Kidney capillary endothelial cell (primary cell): ENCODE results near the gene EMC7.
"Not testable (repeated sequence)": the region's sequence is repeated elsewhere in the genome, so short reads cannot be mapped to it uniquely, and the experiment has no call there.

Source experiments
- DNase-seq: peaks from one replicate; pipeline ENCODE4 v3.0.0-alpha.2; 2018; ENCODE audit warnings: low spot score

EMC7 gene

GRCh38 chr15:34101366-34102174 lies at the start of gene EMC7, which contains the start of gene PGBD4:
Gene EMC7, minus strand, starts transcription at chr15:34101862. Its CDS starts 23 bp downstream, at chr15:34101839.
Gene PGBD4, plus strand, starts transcription at chr15:34102083. Its CDS starts 449 bp downstream, at chr15:34102532.
- DNase-seq: peak; percentile 97

- DNase-seq: peak; percentile 58
Observed at GRCh38 chr15:34147371-34148140, 45.9 kb upstream of the EMC7 start.

- DNase-seq: no peak
Observed at GRCh38 chr15:34133511-34133910, 31.8 kb upstream of the EMC7 start.

GRCh38 chr15:34132881-34133280 lies 31.2 kb upstream of the EMC7 start:
- no peak for DNase-seq

- no peak for DNase-seq
Observed at GRCh38 chr15:34128898-34129297, 27.2 kb upstream of the EMC7 start.

- no peak for DNase-seq
Observed at GRCh38 chr15:34126522-34126921, 24.9 kb upstream of the EMC7 start.

- DNase-seq: no peak
Observed at GRCh38 chr15:34125945-34126344, 24.3 kb upstream of the EMC7 start.

- DNase-seq: no peak
Observed at GRCh38 chr15:34124651-34125050, 23.0 kb upstream of the EMC7 start.

- peak; percentile 52 for DNase-seq
Observed at GRCh38 chr15:34122771-34123183, 21.1 kb upstream of the EMC7 start.

GRCh38 chr15:34121786-34122185 lies 20.1 kb upstream of the EMC7 start:
- DNase-seq: not testable (repeated sequence)

- DNase-seq: not testable (repeated sequence)
Observed at GRCh38 chr15:34120420-34120819, 18.8 kb upstream of the EMC7 start.

- no peak for DNase-seq
Observed at GRCh38 chr15:34119291-34119690, 17.6 kb upstream of the EMC7 start.

GRCh38 chr15:34116620-34117019 lies 15.0 kb upstream of the EMC7 start:
- no peak for DNase-seq

- DNase-seq: no peak
Observed at GRCh38 chr15:34114739-34115138, 13.1 kb upstream of the EMC7 start.

- DNase-seq: no peak
Observed at GRCh38 chr15:34114215-34114614, 12.6 kb upstream of the EMC7 start.

- no peak for DNase-seq
Observed at GRCh38 chr15:34111488-34111887, 9.8 kb upstream of the EMC7 start.

- peak; percentile 39 for DNase-seq
Observed at GRCh38 chr15:34109797-34110663, 8.4 kb upstream of the EMC7 start.

GRCh38 chr15:34107315-34107714 lies 5.7 kb upstream of the EMC7 start:
- no peak for DNase-seq

- no peak for DNase-seq
Observed at GRCh38 chr15:34106423-34106822, 4.8 kb upstream of the EMC7 start.

GRCh38 chr15:34102175-34102925 lies 688 bp upstream of the EMC7 start:
- DNase-seq: no peak

GRCh38 chr15:34099914-34100313 lies 1.7 kb downstream of the EMC7 start:
- DNase-seq: no peak
